Lower leg skin (tissue), 3 donors: ENCODE data around the gene SCG2.

Experiments
- CTCF ChIP-seq, 3 donors: fragments of 450-650 bp; IDR thresholded peaks; one replicate each; pipeline ENCODE4 v1.5.1; 2016; ENCODE audit warnings: antibody characterized with exemption in 3 of 3, mild to moderate bottlenecking in 3 of 3, moderate library complexity in 2 of 3
- POLR2A ChIP-seq, 2 donors: fragments of 450-650 bp; IDR thresholded peaks; one replicate each; pipeline ENCODE4 v1.6.1; 2016 to 2017; ENCODE audit warnings: antibody characterized with exemption in 2 of 2, mild to moderate bottlenecking in 1 of 2, moderate library complexity in 1 of 2

- TF ChIP-seq CTCF (IDR thresholded peaks at IDR 0.05) = no peak
- TF ChIP-seq POLR2A (IDR thresholded peaks at IDR 0.05) = no peak
Measured at GRCh38 chr2:223586261-223586660, 15.9 kb downstream of the SCG2 start.
